SU-DHL-6 (cell line): ENCODE data around the gene OLAH.

ENCODE experiments used
- CTCF ChIP-seq: fragments of 200-600 bp; sonication (generic); IDR thresholded peaks from one replicate; pipeline ENCODE4 v1.5.1; 2017; ENCODE audit warnings: antibody characterized with exemption, mild to moderate bottlenecking, low read length, moderate library complexity; ENCODE audit not compliant: insufficient read depth, poor library complexity, severe bottlenecking
- EZH2phosphoT487 ChIP-seq: fragments of 200-600 bp; sonication (generic), shearing (Covaris generic); conservative IDR thresholded peaks from 2 replicates; pipeline ENCODE4 v1.6.1; 2018; ENCODE audit warnings: mild to moderate bottlenecking, antibody characterized with exemption, low read length, moderate library complexity, mixed read lengths

GRCh38 chr10:15067154-15067553 lies 23.4 kb downstream of the OLAH start:
- TF ChIP-seq CTCF (no peak), EZH2phosphoT487 (no peak)
